Activated T-helper 17 cell treated with anti-CD3 and anti-CD28 coated beads, Interleukin-2, amount 50 U/mL, for 72 hours (primary cell): ENCODE measurements around the gene LRRFIP2. TPM values are rescaled to one million over a fixed set of nuclear protein-coding genes. Genes with fewer than 3 reads are reported as not detected.
A peak's percentile ranks its signal among the peaks of the same experiment; 100 is the strongest.

Experiments
- ATAC-seq: fragments of 150-1000 bp; cut with Tn5 transposase; replicated peaks from 2 replicates; pipeline ENCODE4 v1.10.0; 2021; ENCODE audit warnings: mild to moderate bottlenecking, moderate library complexity
- H3K27ac Mint-ChIP-seq: one replicate; pipeline ENCODE4 v1.8.0; 2022; ENCODE audit warnings: mixed read lengths
- H3K27me3 Mint-ChIP-seq: one replicate; pipeline ENCODE4 v1.8.0; 2022; ENCODE audit warnings: mixed read lengths
- H3K36me3 Mint-ChIP-seq: one replicate; pipeline ENCODE4 v1.8.0; 2022; ENCODE audit warnings: low read depth, mild to moderate bottlenecking, mixed read lengths
- H3K4me1 Mint-ChIP-seq: one replicate; pipeline ENCODE4 v1.8.0; 2022; ENCODE audit warnings: mixed read lengths
- H3K4me3 Mint-ChIP-seq: one replicate; pipeline ENCODE4 v1.8.0; 2022; ENCODE audit warnings: mild to moderate bottlenecking, mixed read lengths
- H3K9me3 Mint-ChIP-seq: one replicate; pipeline ENCODE4 v1.8.0; 2022; ENCODE audit warnings: mixed read lengths
- total RNA-seq, 2 donors: library from RNA; stranded (reverse); gene quantifications; one replicate each; pipeline ENCODE4 v1.2.3, GENCODE V29; 2022

LRRFIP2 gene
- total RNA-seq, 2 donors from 2014 or later, result 36.6 to 41.3 TPM

GRCh38 chr3:37099469-37099868 is 74.9 kb downstream of the LRRFIP2 start:
- Mint-ChIP-seq H3K27ac (no peak overlapping the region), H3K4me1 (peaks cover 4% of the 10 kb centered on the region), H3K9me3 (no peaks in the 10 kb centered on the region), H3K36me3 (peaks cover 22% of the 10 kb centered on the region), H3K4me3 (no peak overlapping the region), H3K27me3 (no peaks in the 10 kb centered on the region)
- ATAC-seq, result no peak

DNA sequence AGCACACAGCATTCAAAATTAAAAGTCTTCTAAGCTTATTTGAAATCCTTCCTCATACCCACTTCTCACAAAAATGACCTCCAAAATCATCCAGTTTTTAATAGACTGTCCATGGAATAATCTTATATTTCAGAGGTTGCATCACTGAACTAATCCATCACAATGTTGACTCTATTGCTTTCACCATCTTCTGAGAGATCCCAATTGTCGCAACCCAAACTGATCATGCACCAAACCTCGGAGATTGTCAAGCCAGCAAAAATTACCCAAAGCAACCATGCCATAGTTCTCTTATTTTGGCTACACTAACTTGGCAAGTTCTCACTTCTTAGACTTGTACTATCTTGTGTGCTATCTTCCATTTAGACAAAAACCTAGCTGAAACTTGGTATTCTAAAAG is 75.5 kb downstream of the LRRFIP2 start:
- no peak for ATAC-seq
- peaks cover 27% of the 10 kb centered on the region for H3K36me3 Mint-ChIP-seq
- no peaks in the 10 kb centered on the region for H3K27me3 Mint-ChIP-seq
- H3K4me3 Mint-ChIP-seq, result no peak overlapping the region
- no peaks in the 10 kb centered on the region for H3K9me3 Mint-ChIP-seq
- no peak overlapping the region for H3K27ac Mint-ChIP-seq
- peaks cover 4% of the 10 kb centered on the region for H3K4me1 Mint-ChIP-seq

DNA sequence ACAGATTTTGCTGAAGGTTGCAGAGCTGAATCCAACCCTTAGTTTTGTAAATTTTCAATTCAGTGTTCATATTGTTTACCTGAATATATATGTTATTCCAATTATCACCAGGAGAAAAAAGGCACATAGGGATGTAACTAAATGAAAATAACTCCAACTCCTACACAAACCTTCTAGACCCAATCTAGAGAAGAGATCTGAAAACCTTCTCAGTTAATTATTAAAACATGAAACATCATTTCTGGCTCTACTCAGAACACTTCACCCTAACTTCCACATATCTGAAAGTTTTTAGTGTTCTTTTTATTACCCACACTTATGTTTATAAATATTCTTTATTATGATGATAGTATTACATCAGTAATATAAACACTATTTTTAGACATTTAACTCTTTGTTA is 76.6 kb downstream of the LRRFIP2 start:
- H3K4me1 Mint-ChIP-seq, result peaks cover 4% of the 10 kb centered on the region
- H3K27ac Mint-ChIP-seq, result peak overlapping the region; percentile 34
- H3K4me3 Mint-ChIP-seq, result no peak overlapping the region
- no peaks in the 10 kb centered on the region for H3K27me3 Mint-ChIP-seq
- H3K9me3 Mint-ChIP-seq, result no peaks in the 10 kb centered on the region
- peaks cover 37% of the 10 kb centered on the region for H3K36me3 Mint-ChIP-seq
- ATAC-seq, result no peak

DNA sequence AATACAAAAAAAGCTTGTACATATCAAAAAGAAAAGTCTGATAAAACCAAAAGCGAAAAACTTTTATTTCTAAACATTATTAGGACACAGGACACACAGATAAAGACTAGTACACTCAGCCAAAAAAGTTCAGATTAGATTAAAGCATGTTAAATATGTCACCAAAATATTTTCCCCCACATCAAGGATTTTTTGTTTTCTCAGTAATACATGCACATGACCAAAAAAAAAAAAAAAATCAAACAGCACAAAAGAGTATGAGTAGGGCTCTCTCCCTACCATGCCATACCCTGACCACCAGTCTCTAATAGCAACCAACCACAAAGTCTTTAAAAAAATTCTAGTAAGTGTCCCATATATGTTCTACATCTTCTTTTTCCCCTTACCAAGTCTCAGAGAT is 77.4 kb downstream of the LRRFIP2 start:
- Mint-ChIP-seq H3K27me3 (no peaks in the 10 kb centered on the region), H3K27ac (peak overlapping the region; percentile 34), H3K4me1 (peaks cover 8% of the 10 kb centered on the region), H3K36me3 (peaks cover 41% of the 10 kb centered on the region), H3K4me3 (no peak overlapping the region), H3K9me3 (no peaks in the 10 kb centered on the region)
- no peak for ATAC-seq

- Mint-ChIP-seq H3K4me3 (no peak overlapping the region), H3K36me3 (peaks cover 46% of the 10 kb centered on the region), H3K9me3 (no peaks in the 10 kb centered on the region), H3K27me3 (no peaks in the 10 kb centered on the region), H3K4me1 (peaks cover 8% of the 10 kb centered on the region), H3K27ac (no peak overlapping the region)
- ATAC-seq, result no peak
These were observed 78.1 kb downstream of the LRRFIP2 start for GRCh38 chr3:37096288-37096687.

DNA sequence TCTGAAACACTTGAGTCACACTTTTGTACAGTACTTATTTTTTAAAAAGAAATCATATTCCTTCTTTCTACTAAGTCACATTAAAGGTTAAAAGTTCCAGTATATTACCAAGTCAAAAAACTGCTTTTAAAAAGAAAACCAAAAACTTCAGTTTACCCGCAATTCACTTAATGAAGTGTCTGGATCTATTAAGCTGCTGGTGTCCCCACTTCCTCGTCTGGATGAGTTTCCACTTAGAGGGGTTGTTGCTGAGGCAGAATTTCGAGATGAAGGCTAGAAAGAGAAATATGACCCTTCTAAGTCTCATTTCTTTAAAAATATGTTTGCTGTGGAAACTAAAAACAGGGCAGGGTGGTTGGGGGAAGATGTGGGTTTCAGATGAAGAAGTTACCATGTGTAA is 79.7 kb downstream of the LRRFIP2 start:
- peaks cover 8% of the 10 kb centered on the region for H3K4me1 Mint-ChIP-seq
- peaks cover 57% of the 10 kb centered on the region for H3K36me3 Mint-ChIP-seq
- no peaks in the 10 kb centered on the region for H3K9me3 Mint-ChIP-seq
- no peaks in the 10 kb centered on the region for H3K27me3 Mint-ChIP-seq
- H3K4me3 Mint-ChIP-seq, result no peak overlapping the region
- no peak for ATAC-seq
- no peak overlapping the region for H3K27ac Mint-ChIP-seq

GRCh38 chr3:37093481-37093880 is 80.9 kb downstream of the LRRFIP2 start:
- no peaks in the 10 kb centered on the region for H3K9me3 Mint-ChIP-seq
- peak overlapping the region; percentile 3 for H3K27ac Mint-ChIP-seq
- no peak overlapping the region for H3K4me3 Mint-ChIP-seq
- no peaks in the 10 kb centered on the region for H3K27me3 Mint-ChIP-seq
- ATAC-seq, result no peak
- H3K4me1 Mint-ChIP-seq, result peaks cover 8% of the 10 kb centered on the region
- peaks cover 58% of the 10 kb centered on the region for H3K36me3 Mint-ChIP-seq

DNA sequence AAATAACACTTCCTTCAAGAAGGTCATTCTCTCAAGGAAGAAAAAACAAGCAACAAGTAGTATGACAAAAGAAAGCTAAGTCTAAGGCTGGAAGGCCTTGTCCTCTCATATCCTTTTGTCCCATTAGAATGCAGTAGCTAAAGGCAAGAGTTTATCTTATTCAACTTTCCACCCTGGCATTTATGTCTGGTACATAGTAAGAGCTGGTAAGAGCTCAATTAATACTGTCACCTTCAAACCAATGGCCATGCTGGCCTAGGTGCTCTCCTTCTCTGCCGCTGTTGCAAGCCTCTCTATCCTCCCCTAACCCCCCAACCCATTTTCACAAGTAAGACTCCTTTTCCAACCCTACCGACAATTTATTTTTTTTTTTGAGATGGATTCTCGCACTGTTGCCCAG is 81.9 kb downstream of the LRRFIP2 start:
- peaks cover 67% of the 10 kb centered on the region for H3K36me3 Mint-ChIP-seq
- no peak for ATAC-seq
- H3K4me3 Mint-ChIP-seq, result no peak overlapping the region
- peaks cover 8% of the 10 kb centered on the region for H3K4me1 Mint-ChIP-seq
- H3K9me3 Mint-ChIP-seq, result no peaks in the 10 kb centered on the region
- H3K27ac Mint-ChIP-seq, result peak overlapping the region; percentile 67
- H3K27me3 Mint-ChIP-seq, result no peaks in the 10 kb centered on the region

DNA sequence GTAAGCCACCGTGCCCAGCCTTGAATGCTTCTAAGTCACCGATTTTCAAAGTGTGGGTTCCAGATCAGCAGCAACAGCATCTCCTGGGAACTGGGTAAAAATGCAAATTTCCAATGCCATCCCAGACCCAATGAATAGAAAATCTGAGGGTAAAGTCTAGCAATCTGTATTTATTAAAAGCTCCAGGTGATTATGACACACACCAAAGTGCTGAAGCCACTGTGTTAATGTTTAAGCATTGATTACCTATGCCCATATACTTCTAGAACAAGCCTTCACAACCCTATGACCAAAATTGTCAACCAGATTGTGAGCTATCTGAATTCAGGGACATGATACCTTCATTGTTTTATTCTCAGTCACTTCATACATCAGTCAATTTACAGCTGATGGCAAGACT is 86.5 kb downstream of the LRRFIP2 start:
- ATAC-seq, result no peak
- Mint-ChIP-seq H3K4me3 (no peak overlapping the region), H3K27ac (no peak overlapping the region), H3K4me1 (peaks cover 4% of the 10 kb centered on the region), H3K9me3 (no peaks in the 10 kb centered on the region), H3K36me3 (peaks cover 68% of the 10 kb centered on the region), H3K27me3 (no peaks in the 10 kb centered on the region)

DNA sequence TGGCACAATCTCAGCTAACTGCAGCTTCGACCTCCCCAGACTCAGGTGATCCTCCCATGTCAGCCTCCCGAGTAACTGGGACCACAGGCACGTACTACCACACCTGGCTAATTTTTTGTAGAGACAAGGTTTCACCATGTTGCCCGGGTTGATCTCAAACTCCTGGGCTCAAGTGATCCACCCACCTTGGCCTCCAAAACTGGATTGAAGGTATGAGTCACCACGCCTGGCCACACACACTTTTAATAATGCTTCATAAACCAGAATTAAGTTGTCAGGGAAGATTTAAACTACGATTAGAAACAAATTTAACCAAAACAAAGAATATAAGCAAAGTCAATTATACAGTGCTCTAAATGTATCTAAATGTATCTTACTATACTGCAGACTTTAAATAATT is 87.5 kb downstream of the LRRFIP2 start:
- no peaks in the 10 kb centered on the region for H3K27me3 Mint-ChIP-seq
- no peak for ATAC-seq
- no peaks in the 10 kb centered on the region for H3K4me1 Mint-ChIP-seq
- no peak overlapping the region for H3K4me3 Mint-ChIP-seq
- no peak overlapping the region for H3K27ac Mint-ChIP-seq
- H3K9me3 Mint-ChIP-seq, result no peaks in the 10 kb centered on the region
- peaks cover 68% of the 10 kb centered on the region for H3K36me3 Mint-ChIP-seq

DNA sequence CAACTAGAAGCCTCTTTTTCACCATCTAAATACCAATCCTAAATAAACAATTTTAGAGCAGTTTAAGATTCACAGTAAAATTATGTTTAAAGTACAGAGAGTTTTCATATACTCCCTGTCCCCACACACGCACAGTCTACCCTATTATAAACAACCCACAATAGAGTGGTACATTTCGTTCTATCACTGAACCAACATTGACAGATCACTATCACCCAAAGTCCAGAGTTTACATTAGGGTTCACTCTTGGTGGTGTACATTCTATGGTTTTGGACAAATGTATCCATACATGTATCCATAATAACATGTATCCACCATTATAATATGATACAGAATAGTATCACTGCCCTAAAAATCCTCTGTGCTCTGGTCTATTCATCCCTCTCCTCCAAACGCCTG is 92.1 kb downstream of the LRRFIP2 start:
- ATAC-seq, result no peak
- peaks cover 72% of the 10 kb centered on the region for H3K36me3 Mint-ChIP-seq
- H3K4me3 Mint-ChIP-seq, result no peak overlapping the region
- no peaks in the 10 kb centered on the region for H3K9me3 Mint-ChIP-seq
- no peaks in the 10 kb centered on the region for H3K27me3 Mint-ChIP-seq
- no peak overlapping the region for H3K27ac Mint-ChIP-seq
- no peaks in the 10 kb centered on the region for H3K4me1 Mint-ChIP-seq

DNA sequence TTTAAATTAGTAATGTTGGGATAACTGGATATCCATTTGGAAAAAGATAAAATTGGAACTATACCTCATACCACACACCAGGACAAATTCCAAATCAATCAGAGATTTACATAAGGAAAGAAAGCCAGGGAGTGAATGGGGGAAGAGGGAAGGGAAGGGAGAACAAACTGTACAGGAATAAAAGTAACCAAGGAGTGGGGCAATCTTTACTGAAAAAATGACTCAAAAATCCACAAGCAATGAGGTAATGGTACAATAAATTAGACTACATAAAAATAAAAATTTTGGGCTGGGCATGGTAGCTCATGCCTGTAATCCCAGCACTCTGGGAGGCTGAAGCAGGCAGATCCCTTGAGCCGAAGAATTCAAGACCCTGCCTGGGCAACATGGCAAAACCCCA is 98.4 kb downstream of the LRRFIP2 start:
- H3K27ac Mint-ChIP-seq, result no peak overlapping the region
- ATAC-seq, result no peak
- H3K4me1 Mint-ChIP-seq, result peaks cover 5% of the 10 kb centered on the region
- H3K9me3 Mint-ChIP-seq, result no peaks in the 10 kb centered on the region
- H3K27me3 Mint-ChIP-seq, result no peaks in the 10 kb centered on the region
- H3K36me3 Mint-ChIP-seq, result peaks cover 78% of the 10 kb centered on the region
- no peak overlapping the region for H3K4me3 Mint-ChIP-seq

DNA sequence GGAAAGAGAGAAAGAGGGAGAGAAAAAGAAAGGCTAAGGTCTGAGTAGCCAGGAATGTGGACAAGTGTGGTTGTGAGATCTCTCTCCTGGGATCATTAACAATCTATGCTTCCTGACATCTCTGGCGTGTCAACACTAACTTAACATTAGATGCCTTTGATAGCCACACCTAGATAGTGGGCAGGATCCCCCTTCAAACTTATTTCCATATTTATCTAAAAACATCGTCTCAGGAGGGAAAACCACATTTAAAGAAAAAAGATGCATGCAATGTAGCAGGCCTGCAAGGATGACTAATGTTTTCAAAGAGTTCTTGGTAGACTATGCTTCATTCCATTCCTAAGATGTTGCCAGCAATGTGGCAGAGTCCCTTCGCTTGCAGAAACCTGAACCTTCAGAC is 100.2 kb downstream of the LRRFIP2 start:
- Mint-ChIP-seq H3K4me3 (no peak overlapping the region), H3K9me3 (no peaks in the 10 kb centered on the region), H3K36me3 (peaks cover 69% of the 10 kb centered on the region), H3K4me1 (peaks cover 5% of the 10 kb centered on the region), H3K27ac (no peak overlapping the region), H3K27me3 (no peaks in the 10 kb centered on the region)
- no peak for ATAC-seq

DNA sequence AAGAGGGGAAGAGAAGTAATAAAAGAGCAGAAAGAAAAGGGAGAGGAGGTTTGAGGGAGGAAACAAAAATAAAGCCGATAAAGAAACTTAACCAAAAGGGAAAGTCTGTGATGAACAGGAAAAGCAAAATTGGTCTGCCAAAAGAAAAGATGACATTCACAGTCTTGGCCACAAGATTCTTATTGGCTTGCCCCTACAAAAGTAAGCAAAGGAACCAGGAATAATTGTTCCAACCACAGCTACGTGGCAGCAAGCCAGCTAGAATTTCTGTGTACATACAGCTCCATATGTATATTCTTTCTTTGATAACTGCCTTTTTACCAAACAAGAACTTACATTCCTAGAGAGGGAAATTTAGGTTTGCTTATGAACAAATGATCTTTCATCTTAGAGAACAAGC is 101.5 kb downstream of the LRRFIP2 start:
- peaks cover 68% of the 10 kb centered on the region for H3K36me3 Mint-ChIP-seq
- ATAC-seq, result no peak
- H3K4me1 Mint-ChIP-seq, result peaks cover 5% of the 10 kb centered on the region
- no peak overlapping the region for H3K27ac Mint-ChIP-seq
- no peaks in the 10 kb centered on the region for H3K27me3 Mint-ChIP-seq
- H3K4me3 Mint-ChIP-seq, result no peak overlapping the region
- H3K9me3 Mint-ChIP-seq, result no peaks in the 10 kb centered on the region

DNA sequence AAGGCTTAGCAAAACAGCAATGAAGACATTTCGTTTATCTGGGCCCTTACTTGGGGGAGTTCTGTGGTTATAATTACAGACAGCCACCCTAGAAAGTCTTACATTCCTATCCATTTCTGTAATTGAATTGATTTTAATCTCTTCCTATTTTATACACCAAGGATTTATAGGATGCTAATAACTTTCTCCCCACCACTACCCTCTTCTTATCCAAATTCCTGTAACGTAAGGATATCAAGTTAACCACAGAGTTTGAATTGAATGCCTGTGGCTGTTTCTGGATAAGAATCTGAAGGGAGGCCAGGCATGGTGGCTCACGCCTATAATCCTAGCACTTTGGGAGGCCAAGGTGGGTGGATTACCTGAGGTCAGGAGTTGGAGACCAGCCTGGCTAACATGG is 102.5 kb downstream of the LRRFIP2 start:
- ATAC-seq, result no peak
- H3K9me3 Mint-ChIP-seq, result no peaks in the 10 kb centered on the region
- no peaks in the 10 kb centered on the region for H3K27me3 Mint-ChIP-seq
- peaks cover 63% of the 10 kb centered on the region for H3K36me3 Mint-ChIP-seq
- H3K4me3 Mint-ChIP-seq, result no peak overlapping the region
- H3K27ac Mint-ChIP-seq, result no peak overlapping the region
- peaks cover 5% of the 10 kb centered on the region for H3K4me1 Mint-ChIP-seq

GRCh38 chr3:37068031-37068430 is 106.4 kb downstream of the LRRFIP2 start:
- Mint-ChIP-seq H3K4me1 (no peaks in the 10 kb centered on the region), H3K9me3 (no peaks in the 10 kb centered on the region), H3K27ac (no peak overlapping the region), H3K36me3 (peaks cover 43% of the 10 kb centered on the region), H3K4me3 (no peak overlapping the region), H3K27me3 (no peaks in the 10 kb centered on the region)
- no peak for ATAC-seq
